AG04450 (cell line): ENCODE results near the gene ZNF584. TPM values are rescaled to one million over a fixed set of nuclear protein-coding genes. Genes with fewer than 3 reads are reported as not detected.

ENCODE experiments used
- CTCF ChIA-PET: fragments of 300-600, 350-600 bp; formaldehyde crosslinking; extraction: SDS; loops from one replicate; lab custom pipeline; 2022; ENCODE audit warnings: antibody characterized with exemption, inconsistent platforms; lab: Charles Lee
- POLR2A ChIA-PET: fragments of 350-600 bp; formaldehyde crosslinking; extraction: SDS; loops from one replicate; lab custom pipeline; 2021; ENCODE audit warnings: antibody characterized with exemption, inconsistent platforms; lab: Yijun Ruan, JAX
- DNase-seq: peaks from one replicate; pipeline ENCODE4 v3.0.0-alpha.2; 2011; ENCODE audit warnings: low read depth, low spot score
- H3K27ac ChIP-seq: one replicate; pipeline ENCODE4 v1.5.1; 2012; ENCODE audit warnings: low read depth, low read length, control low read depth
- H3K27me3 ChIP-seq: one replicate; pipeline ENCODE4 v1.6.0; 2012; ENCODE audit warnings: low read length; ENCODE audit not compliant: control insufficient read depth, insufficient read depth
- H3K4me3 ChIP-seq: 2 replicates; pipeline ENCODE4 v1.5.1; 2011; ENCODE audit warnings: mild to moderate bottlenecking, low read depth, low read length, control low read depth
- H3K9me3 ChIP-seq: 2 replicates; pipeline ENCODE4 v1.5.1; 2012; ENCODE audit warnings: low read length; ENCODE audit not compliant: control insufficient read depth, insufficient read depth
- polyA minus RNA-seq: library from RNA; depleted of rRNA, polyadenylated mRNA; stranded (reverse); fragments of >200 nt; gene quantifications from 2 replicates; pipeline ENCODE4 v1.2.3, GENCODE V29; 2011; rRNA and poly(A)+ RNA removed
- polyA plus RNA-seq: library from polyadenylated mRNA; depleted of rRNA; stranded (reverse); fragments of >200 nt; gene quantifications from 2 replicates; pipeline ENCODE4 v1.2.3, GENCODE V29; 2011; rRNA removed
- TF ChIP-seq, protein P1 (sequence below): IDR thresholded peaks from 2 replicates; pipeline ENCODE4 v1.5.1; 2011; ENCODE audit warnings: low read depth, low read length, control low read depth, inconsistent platforms

The ZNF584 gene
- polyA plus RNA-seq (11.9 and 14.3 TPM in 2 replicates), polyA minus RNA-seq (13.9 and 15.7 TPM in 2 replicates)

DNA sequence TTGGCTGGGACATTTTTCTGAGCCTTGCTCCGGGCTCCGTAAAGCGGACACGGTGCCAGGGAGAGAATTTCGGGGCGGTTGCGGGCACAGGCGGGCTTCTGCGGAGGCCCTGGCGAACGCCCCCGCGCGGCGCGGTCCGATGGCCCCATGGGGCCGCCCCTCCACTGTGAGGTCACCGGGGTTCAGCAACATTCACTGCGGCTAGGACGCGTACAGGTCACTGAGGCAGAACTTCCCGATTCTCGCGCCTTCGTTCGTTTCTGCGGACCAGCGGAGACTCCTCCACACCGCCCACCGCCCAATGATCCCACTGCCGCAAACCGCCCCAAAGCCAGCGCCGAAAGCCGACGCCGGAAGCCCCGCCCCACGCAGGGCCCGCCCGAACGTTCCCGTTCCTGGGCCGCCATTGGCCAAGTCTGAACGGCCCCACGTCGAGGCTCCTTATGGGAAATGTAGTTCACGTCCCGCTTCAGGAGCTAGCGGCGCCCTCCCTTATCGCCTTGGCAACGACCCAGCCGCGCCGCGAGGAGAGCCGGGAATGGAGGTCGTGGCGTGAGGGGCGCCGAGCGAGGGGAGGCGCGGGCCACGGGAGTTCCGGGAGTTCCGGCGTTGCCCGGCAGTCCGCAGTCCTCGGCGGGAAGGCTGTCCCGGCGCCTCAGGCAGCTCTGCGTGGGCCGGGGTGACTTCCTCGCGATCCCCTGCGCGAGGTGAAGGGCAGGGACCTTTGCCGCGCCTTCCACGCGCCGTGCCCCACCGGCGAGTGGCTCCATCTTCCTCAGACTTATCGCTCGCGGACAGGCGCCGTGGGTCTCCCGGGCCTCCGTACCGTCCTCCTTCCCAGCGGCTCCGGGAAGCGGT, at the start of gene ZNF584:
ZNF584 (plus strand) TSS at position 498 of the 858 bp plus-strand sequence. CDS start 499 bp downstream, outside the sequence.
- ChIA-PET POLR2A (interaction anchor here (0.6 to 1.4 kb wide), 11 partner anchors 10 to 1070 kb away, joined by 3 to 9 read pairs (median 4); partner anchors contain the start of genes TRIM28, ZBTB45, ZNF132 and ZNF324B), CTCF (no interaction called here)
- TF ChIP-seq, protein P1, sequence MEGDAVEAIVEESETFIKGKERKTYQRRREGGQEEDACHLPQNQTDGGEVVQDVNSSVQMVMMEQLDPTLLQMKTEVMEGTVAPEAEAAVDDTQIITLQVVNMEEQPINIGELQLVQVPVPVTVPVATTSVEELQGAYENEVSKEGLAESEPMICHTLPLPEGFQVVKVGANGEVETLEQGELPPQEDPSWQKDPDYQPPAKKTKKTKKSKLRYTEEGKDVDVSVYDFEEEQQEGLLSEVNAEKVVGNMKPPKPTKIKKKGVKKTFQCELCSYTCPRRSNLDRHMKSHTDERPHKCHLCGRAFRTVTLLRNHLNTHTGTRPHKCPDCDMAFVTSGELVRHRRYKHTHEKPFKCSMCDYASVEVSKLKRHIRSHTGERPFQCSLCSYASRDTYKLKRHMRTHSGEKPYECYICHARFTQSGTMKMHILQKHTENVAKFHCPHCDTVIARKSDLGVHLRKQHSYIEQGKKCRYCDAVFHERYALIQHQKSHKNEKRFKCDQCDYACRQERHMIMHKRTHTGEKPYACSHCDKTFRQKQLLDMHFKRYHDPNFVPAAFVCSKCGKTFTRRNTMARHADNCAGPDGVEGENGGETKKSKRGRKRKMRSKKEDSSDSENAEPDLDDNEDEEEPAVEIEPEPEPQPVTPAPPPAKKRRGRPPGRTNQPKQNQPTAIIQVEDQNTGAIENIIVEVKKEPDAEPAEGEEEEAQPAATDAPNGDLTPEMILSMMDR = peak; percentile 21; the same call in 1 of the 2 replicates
- no peaks in the 10 kb centered on the region; the same call in 1 of the 2 replicates for H3K9me3 ChIP-seq
- peak within 1 kb of the TSS; percentile 52 for H3K27ac ChIP-seq
- peak within 1 kb of the TSS; percentile 96 for H3K4me3 ChIP-seq
- H3K27me3 ChIP-seq = no peaks in the 10 kb centered on the region
- DNase-seq = peak; percentile 86

GRCh38 chr19:58361900-58362271, 46.6 kb upstream of the ZNF584 start:
- peaks cover 10% of the 10 kb centered on the region for H3K27me3 ChIP-seq
- no peak for DNase-seq
- H3K4me3 ChIP-seq = peak overlapping the region; percentile 77
- TF ChIP-seq, protein P1 = 0 out of 2 replicates have a peak, but pooled peaks have one; percentile 24
- H3K27ac ChIP-seq = peak overlapping the region; percentile 97
- ChIA-PET CTCF (no interaction called here), POLR2A (interaction anchor here (0.6 to 2.3 kb wide), 11 partner anchors 12 to 158 kb away, joined by 3 to 17 read pairs (median 6); partner anchors contain the start of genes ERVK3-1, ZBTB45, ZNF584 and ZNF837)
- H3K9me3 ChIP-seq = peaks cover 7% of the 10 kb centered on the region; the same call in 1 of the 2 replicates

DNA sequence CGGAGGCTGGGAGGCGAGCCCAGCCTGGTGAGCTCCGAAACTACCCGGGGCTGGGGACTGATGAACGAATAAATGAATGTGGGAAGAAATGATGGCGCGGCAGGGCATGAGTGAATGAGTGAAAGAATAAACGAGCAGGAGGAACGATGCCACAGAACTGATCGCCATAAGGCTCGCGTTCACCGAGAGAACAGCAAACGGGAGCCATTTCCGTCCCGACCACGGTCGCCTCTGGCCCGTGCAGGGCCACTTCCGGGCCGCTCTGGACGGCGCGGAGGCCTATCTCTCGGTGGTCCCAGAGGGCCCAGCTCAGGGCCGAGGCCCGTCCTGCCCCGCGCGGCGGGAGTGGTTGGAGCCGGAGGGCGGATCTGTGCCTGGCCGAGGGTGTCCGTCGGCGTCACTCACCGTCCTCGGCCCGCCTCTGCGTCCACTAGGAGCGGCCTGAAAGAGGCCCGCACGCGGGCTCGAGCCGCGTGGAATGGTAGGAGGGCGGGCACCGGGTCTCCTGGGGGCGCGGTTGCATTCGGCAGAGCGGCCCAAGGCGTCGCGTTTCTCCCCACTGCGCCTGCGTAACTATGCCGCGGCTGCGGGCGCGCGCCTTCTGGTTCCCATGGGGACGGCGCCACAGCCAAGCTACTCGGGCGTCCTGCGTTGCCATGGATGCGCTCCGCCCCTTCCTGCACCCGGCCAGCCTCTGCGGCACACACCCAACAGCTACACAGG, 46.0 kb upstream of the ZNF584 start, which contains the start of gene ZNF497:
ZNF497 (minus strand) TSS at position 480 of the 723 bp plus-strand sequence. CDS start 5,116 bp downstream, outside the sequence.
- Histone ChIP-seq H3K4me3 (peak within 1 kb of the TSS; percentile 77), H3K27me3 (peaks cover 6% of the 10 kb centered on the region), H3K9me3 (peaks cover 7% of the 10 kb centered on the region; the same call in 1 of the 2 replicates), H3K27ac (peak within 1 kb of the TSS; percentile 97)
- TF ChIP-seq, protein P1 = no peak; the same call in 1 of the 2 replicates
- CTCF ChIA-PET = interaction anchor here (0.6 kb wide), 1 partner anchor 44 kb away, joined by 4 read pairs; no protein-coding TSS in a partner anchor
- POLR2A ChIA-PET = interaction anchor here (0.5 to 2.3 kb wide), 18 partner anchors 8 to 198 kb away, joined by 3 to 17 read pairs (median 4); partner anchors contain the start of genes ERVK3-1, RPS5, UBE2M and ZBTB45
- DNase-seq = peak; percentile 88

GRCh38 chr19:58364146-58364545, 44.3 kb upstream of the ZNF584 start:
- ChIA-PET CTCF (interaction anchor here (0.5 to 0.9 kb wide), 2 partner anchors 155 to 445 kb away, joined by 3 read pairs; partner anchors contain the start of gene ZBTB45), POLR2A (no interaction called here)
- Histone ChIP-seq H3K9me3 (peaks cover 22% of the 10 kb centered on the region; the same call in 1 of the 2 replicates), H3K27ac (no peak overlapping the region), H3K4me3 (no peak overlapping the region), H3K27me3 (peaks cover 2% of the 10 kb centered on the region)
- DNase-seq = no peak
- TF ChIP-seq, protein P1 = no peak
